Stimulated activated effector memory CD8-positive, alpha-beta T cell treated with anti-CD3 and anti-CD28 coated beads, Interleukin-12 subunit alpha, Interleukin-12 subunit beta, amount 100 ng/mL, for 72 hours (primary cell): ENCODE measurements around the gene BRD9.
"Not testable (repeated sequence)": the region's sequence is repeated elsewhere in the genome, so short reads cannot be mapped to it uniquely, and the experiment has no call there.

Experiments used
- ATAC-seq: fragments of 150-1000 bp; cut with Tn5 transposase; 2 replicates; pipeline ENCODE4 v1.10.0; 2021
- DNase-seq, 2 donors: peaks; one replicate each; pipeline ENCODE4 v3.0.0; 2021 to 2022; ENCODE audit warnings: low spot score in 2 of 2
- H3K27ac Mint-ChIP-seq: one replicate; pipeline ENCODE4 v1.8.0; 2022; ENCODE audit warnings: mild to moderate bottlenecking, mixed read lengths
- H3K36me3 Mint-ChIP-seq: one replicate; pipeline ENCODE4 v1.8.0; 2022; ENCODE audit warnings: mild to moderate bottlenecking, mixed read lengths
- H3K4me1 Mint-ChIP-seq: one replicate; pipeline ENCODE4 v1.8.0; 2022; ENCODE audit warnings: mixed read lengths
- H3K4me3 Mint-ChIP-seq: one replicate; pipeline ENCODE4 v1.8.0; 2022; ENCODE audit warnings: mild to moderate bottlenecking, mixed read lengths
- H3K9me3 Mint-ChIP-seq: one replicate; pipeline ENCODE4 v1.8.0; 2022; ENCODE audit warnings: mixed read lengths

The BRD9 gene

DNA sequence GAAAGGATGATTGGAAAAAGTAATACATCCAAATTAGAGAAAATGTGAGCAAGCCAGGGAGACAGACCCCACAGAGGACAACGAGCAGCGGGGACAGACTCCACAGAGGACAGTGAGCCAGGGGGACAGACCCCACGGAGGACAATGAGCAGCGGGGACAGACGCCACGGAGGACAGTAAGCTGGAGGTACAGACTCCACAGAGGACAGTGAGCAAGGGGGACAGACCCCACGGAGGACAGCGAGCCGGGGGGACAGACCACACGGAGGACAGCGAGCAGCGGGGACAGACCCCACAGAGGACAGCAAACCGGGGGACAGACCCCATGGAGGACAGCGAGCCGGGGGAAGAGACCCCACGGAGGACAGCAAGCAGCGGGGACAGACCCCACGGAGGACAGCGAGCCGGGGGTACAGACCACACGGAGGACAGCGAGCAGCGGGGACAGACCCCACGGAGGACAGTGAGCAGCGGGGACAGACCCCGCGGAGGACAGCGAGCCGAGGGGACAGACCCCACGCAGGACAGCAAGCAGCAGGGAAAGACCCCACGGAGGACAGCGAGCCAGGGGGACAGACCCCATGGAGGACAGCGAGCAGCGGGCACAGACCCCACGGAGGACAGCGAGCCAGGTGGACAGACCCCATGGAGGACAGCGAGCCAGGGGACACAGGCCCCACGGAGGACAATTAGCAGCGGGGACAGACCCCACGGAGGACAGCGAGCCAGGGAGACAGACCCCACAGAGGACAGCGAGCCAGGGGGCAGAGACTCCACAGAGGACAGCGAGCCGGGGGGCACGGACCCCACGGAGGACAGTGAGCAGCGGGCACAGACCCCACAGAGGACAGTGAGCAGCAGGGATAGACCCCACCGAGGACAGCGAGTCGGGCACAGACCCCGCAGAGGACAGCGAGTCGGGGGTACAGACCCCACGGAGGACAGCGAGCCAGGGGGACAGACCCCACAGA, 39.9 kb downstream of the BRD9 start:
- ATAC-seq (no peak), DNase-seq (no peak)
- Mint-ChIP-seq H3K27ac (no peak overlapping the region), H3K9me3 (no peaks in the 10 kb centered on the region), H3K4me1 (no peaks in the 10 kb centered on the region), H3K4me3 (no peak overlapping the region), H3K36me3 (no peaks in the 10 kb centered on the region)

DNA sequence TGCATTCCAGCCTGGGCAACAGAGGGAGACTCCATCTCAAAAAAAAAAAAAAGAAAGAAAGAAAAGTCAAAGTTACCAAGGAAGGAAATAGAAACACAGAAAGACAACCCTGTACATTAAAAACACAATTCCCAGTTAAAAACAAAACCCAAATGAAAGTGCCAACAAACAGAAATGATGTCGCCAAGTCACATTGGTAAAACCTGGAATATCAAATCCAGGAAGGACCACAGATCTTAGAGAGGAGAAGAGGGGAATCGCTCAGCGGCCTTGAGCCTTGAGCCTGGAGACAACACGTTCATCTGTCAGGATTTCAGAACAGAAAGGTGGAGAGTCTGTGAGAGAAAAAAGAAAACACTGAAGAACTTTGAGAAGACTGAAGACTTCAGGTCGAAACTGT, 40.6 kb downstream of the BRD9 start:
- no peaks in the 10 kb centered on the region for H3K9me3 Mint-ChIP-seq
- H3K36me3 Mint-ChIP-seq = no peaks in the 10 kb centered on the region
- DNase-seq (no peak), ATAC-seq (no peak)
- H3K4me3 Mint-ChIP-seq = no peak overlapping the region
- peaks cover 1% of the 10 kb centered on the region for H3K4me1 Mint-ChIP-seq
- H3K27ac Mint-ChIP-seq = no peak overlapping the region

DNA sequence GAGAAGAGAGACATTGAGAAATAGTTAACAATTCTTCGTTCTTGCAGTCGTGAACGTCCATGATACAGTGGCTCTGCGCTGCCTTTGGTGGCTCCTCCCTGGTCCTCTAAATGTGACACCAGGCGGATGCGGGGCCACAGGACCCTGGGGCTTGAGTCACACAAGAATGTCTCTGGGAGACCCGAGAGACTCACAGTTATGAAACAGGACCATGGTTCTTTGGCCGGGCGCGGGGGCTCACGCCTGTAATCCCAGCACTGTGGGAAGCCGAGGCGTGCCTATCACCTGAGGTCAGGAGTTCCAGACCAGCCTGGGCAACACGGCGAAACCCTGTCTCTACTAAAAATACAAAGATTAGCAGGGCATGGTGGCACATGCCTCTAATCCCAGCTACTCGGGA, 41.0 kb downstream of the BRD9 start:
- H3K4me1 Mint-ChIP-seq = peaks cover 6% of the 10 kb centered on the region
- no peaks in the 10 kb centered on the region for H3K36me3 Mint-ChIP-seq
- no peak overlapping the region for H3K27ac Mint-ChIP-seq
- no peak for DNase-seq
- no peak for ATAC-seq
- no peak overlapping the region for H3K4me3 Mint-ChIP-seq
- H3K9me3 Mint-ChIP-seq = no peaks in the 10 kb centered on the region

DNA sequence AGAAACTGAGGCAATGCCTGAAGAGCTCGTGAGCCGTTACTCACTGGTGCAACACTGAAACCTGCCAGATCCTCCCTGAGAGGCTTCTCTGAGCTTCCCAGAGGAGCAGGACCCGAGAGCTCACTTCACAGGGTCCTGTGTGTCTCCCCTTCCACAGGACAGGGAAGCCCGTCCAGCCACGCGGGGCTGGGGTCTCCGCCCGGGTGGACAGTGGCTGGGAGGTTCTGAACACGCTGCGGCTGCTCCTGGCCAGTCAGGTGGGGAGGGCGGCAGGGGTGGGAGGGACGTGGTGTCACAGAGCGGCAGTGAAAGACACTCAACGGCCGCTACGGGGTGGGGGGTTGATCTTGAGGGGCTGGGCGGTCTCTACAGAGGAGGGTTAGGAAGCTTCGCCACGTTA, 41.5 kb downstream of the BRD9 start:
- Mint-ChIP-seq H3K4me1 (peaks cover 9% of the 10 kb centered on the region), H3K9me3 (no peaks in the 10 kb centered on the region), H3K27ac (no peak overlapping the region), H3K4me3 (no peak overlapping the region), H3K36me3 (no peaks in the 10 kb centered on the region)
- ATAC-seq (no peak), DNase-seq (no peak)

DNA sequence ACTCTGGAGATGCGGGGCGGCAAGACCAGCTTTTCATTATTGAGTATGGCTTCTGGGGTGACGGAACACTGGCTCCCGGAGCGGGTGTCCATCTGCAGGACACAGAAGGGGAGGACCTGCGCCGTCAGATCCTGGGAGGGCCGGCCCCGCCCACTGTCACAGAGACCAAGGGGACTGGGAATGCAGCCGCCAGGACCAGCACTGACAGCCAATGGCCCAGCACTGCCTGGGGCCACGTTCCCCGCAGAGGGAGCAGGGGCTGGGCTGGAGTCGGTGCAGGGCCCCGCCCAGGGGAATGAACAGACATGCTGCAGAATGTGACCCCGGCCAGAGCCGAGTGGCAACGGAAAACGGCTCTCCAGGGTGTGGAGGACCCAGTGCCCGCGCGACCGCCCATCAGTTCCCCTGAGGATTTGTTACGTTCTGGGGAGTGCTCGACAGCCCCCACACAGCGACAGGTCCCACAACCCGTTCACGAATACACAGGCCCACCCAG, 42.0 kb downstream of the BRD9 start, which contains the start of gene ZDHHC11:
Gene ZDHHC11 (minus strand): TSS at position 476 of the 496 bp plus-strand sequence. CDS start 384 bp downstream, at position 92.
- Mint-ChIP-seq H3K27ac (no peak within 1 kb of the TSS), H3K9me3 (no peaks in the 10 kb centered on the region), H3K4me1 (peaks cover 9% of the 10 kb centered on the region), H3K4me3 (no peak within 1 kb of the TSS), H3K36me3 (no peaks in the 10 kb centered on the region)
- ATAC-seq (no peak), DNase-seq (no peak)

DNA sequence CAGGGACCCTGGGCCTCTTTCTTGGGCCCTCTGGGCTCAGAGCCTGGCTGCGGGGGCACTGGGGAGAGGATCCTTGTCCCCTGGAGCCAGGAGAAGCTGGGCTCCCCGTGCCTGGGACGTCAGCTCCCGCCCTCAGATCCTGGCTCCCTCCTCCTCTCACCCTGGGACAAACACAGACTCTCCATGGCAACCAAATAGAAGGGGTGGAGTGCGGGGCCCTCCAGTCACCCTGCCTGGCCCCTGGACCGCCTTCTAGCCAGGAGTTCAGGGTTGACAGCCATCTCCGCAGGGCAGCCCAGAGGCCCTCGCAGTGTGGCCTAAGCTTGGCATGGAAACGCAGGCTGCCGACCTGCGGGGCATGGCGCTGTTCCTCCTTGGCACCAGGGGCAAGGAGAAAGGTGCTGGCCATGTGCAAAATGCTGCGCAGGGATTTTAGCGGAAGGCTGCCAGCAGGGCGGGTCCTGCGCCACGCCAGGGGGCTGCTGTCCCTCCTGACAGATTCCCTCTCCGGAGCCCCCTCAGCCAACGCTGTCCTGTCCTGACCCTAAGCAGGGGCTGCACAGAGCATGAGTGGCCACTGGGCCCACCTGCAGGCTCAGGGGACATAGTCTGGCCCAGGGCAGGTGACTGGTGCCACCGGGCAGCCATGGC, 42.8 kb downstream of the BRD9 start:
- no peak for ATAC-seq
- Mint-ChIP-seq H3K4me3 (no peak overlapping the region), H3K9me3 (no peaks in the 10 kb centered on the region), H3K36me3 (no peaks in the 10 kb centered on the region), H3K4me1 (peaks cover 9% of the 10 kb centered on the region), H3K27ac (no peak overlapping the region)
- DNase-seq = no peak

DNA sequence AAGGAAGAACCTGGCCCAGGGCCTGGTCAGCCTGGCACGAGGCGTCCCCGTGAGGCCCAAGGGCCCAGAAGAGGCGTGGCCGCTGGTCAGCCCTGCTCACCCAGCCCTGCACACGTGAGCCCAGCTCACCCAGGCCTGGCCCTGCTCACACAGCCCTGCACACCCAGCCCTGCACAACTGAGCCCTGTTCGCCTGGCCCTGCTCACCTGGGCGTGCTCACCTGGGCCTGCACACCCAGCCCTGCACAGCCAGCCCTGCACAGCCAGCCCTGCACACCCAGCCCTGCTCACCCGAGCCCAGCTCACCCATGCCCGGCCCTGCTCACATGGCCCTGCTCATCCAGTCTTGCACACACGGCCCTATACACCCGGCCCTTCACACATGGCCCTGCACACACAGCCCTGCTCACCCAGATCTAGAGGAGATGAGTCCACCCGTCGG, 43.9 kb downstream of the BRD9 start:
- Mint-ChIP-seq H3K4me1 (peaks cover 9% of the 10 kb centered on the region), H3K36me3 (no peaks in the 10 kb centered on the region), H3K9me3 (no peaks in the 10 kb centered on the region), H3K4me3 (no peak overlapping the region), H3K27ac (no peak overlapping the region)
- ATAC-seq (no peak), DNase-seq (no peak)

DNA sequence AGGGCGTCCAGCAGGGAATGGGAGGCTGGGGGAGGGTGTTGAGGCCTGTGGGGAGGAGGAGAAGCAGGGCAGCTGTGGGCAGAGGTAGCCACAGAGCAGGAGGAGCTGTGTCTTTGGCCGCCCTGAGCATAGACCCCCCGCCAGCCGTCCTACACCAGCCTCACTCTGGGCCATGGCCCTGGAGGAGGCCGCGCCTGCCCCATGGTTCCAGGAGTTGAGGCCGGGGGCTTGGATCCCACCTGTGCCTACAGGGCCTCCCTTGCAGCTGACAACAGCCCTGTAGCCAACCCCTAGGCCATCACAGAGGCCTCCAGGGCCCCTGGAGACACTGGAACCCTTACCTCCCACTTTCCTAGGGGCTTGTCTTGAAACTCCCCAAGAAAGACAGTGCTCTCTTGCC, 44.9 kb downstream of the BRD9 start:
- H3K9me3 Mint-ChIP-seq, ATAC-seq, H3K27ac Mint-ChIP-seq, DNase-seq, H3K36me3 Mint-ChIP-seq, H3K4me3 Mint-ChIP-seq, H3K4me1 Mint-ChIP-seq: not testable (repeated sequence)

DNA sequence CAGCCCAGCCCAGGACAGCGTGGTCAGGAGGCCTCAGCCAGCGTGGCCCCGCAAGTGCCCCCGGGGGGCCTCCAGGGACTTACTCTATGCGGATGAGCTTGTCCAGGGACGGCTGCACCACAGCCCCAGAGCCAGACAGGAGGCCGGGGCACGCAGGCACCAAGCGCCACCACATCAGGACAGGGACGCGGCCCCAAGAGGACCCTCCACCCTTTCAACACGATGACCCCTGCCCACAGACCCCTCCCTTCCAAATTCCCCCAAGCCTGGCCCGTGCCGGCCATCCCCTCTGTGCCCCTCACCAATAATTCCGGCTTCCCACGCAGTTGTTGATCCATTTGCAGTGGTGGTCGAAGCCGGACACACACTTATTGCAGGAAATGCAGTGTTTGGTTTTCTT, 45.4 kb downstream of the BRD9 start:
- not testable (repeated sequence) for H3K9me3 Mint-ChIP-seq, ATAC-seq, H3K4me1 Mint-ChIP-seq, DNase-seq, H3K4me3 Mint-ChIP-seq, H3K36me3 Mint-ChIP-seq
- H3K27ac Mint-ChIP-seq = peak overlapping the region; percentile 15

DNA sequence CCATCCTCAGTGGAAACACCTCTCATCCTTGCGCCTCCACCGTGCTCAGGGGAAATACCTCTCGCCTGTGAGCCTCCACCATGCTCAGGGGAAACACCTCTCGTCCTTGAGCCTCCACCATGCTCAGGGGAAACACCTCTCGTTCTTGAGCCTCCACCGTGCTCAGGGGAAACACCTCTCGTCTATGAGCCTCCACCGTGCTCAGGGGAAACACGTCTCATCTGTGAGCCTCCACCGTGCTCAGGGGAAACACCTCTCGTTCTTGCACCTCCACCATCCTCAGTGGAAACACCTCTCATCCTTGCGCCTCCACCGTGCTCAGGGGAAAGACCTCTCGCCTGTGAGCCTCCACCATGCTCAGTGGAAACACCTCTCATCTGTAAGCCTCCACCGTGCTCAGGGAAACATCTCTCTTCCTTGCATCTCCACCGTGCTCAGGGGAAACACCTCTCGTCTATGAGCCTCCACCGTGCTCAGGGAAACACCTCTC, 46.0 kb downstream of the BRD9 start:
- ATAC-seq = peak; percentile 50
- not testable (repeated sequence) for H3K4me3 Mint-ChIP-seq, H3K36me3 Mint-ChIP-seq, DNase-seq, H3K9me3 Mint-ChIP-seq, H3K4me1 Mint-ChIP-seq
- H3K27ac Mint-ChIP-seq = peak overlapping the region; percentile 15

DNA sequence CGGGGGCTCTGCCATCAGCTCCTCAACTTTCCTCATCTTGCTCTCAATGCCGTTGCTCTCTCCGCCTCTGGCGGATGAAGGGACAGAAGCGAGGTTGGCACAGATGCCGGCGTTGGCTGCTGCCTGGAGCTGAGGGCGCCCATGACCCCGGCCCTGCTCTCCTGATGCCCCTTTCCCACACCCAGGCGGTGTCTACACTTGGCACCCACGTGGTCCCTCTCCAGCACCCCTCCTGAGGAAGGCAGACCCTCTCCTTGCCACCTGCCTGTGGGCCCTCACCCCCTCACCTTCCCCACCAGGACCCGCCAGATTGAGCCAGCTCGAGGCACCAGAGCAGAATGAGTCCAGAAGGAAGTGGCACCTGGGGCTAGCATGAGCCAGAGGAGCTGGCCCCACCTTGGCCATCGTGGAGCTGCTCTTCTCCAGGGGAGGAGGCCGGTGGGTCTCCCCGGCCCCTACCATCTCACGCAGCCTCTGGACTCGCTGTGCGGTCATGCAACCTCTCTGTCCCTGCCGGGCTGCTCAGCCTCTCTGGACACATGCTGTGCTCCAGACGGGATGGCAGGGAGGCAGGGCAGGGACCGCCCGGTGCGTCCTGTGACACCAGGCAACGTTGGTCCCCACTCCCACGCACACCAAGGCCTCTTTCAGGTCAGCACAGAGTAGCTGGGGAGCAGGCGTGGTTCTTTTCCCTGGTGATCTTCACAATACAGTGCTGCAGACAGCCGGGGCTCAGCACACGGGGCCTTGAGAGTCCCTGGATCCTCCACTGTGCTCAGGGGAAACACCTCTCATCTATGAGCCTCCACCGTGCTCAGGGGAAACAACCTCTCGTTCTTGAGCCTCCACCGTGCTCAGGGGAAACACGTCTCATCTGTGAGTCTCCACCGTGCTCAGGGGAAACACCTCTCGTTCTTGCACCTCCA, 46.7 kb downstream of the BRD9 start:
- not testable (repeated sequence) for ATAC-seq, H3K36me3 Mint-ChIP-seq, H3K27ac Mint-ChIP-seq, H3K4me1 Mint-ChIP-seq, H3K4me3 Mint-ChIP-seq, DNase-seq, H3K9me3 Mint-ChIP-seq

DNA sequence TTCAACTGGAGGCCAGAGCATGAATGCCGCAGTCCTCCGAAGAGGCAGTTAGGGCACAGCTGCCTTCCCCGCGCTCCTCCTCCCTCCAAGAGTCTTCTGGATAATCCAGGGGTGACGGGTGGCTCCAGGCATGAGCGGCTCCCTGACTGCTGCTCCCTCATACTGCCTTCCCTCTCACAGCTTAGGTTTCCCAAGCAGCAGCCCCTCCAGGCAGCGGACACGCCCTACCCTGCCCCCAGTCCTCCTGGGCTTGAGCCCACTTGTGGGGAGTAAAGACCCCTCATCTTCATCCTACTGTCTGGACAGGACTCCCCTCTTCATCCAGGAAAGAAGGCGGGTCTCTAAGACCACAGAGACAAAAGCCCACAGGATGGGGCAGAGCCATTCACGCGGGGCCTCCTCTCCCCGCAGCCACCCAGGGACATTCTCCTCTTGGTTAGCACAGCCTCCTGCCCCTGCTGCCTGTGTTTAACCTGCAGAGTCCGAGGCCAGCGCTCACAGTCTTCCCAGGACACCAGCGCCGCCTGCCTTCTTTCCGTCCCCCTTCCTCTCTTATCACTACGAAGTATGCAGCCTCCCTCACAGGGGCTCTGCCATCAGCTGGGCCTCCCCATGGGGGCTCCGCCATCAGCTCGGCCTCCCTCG, 47.4 kb downstream of the BRD9 start:
- peaks cover 12% of the 10 kb centered on the region for H3K4me1 Mint-ChIP-seq
- not testable (repeated sequence) for H3K27ac Mint-ChIP-seq, H3K9me3 Mint-ChIP-seq, H3K4me3 Mint-ChIP-seq, ATAC-seq, H3K36me3 Mint-ChIP-seq, DNase-seq

DNA sequence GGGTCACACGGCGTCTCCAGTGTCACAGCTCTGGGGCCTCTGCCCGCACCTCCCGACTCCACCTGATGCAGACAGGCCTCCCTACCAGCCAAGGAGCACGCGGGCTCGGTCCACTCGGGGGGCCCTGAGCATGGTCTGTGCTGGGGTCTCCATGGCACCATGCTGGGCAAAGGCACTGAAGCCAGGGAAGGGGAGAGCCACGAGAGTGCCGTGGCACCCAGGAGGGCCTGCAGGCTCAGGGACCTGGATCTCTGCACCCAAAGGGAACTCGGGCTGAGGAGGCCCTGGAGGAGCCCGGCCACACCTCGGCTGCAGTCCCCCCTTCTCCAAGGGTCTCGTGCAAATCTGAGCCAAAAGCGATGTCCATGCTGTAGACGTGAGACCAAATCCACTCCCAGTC, 48.2 kb downstream of the BRD9 start:
- ATAC-seq, H3K27ac Mint-ChIP-seq, H3K4me3 Mint-ChIP-seq, DNase-seq, H3K36me3 Mint-ChIP-seq, H3K9me3 Mint-ChIP-seq: not testable (repeated sequence)
- H3K4me1 Mint-ChIP-seq = peaks cover 15% of the 10 kb centered on the region

DNA sequence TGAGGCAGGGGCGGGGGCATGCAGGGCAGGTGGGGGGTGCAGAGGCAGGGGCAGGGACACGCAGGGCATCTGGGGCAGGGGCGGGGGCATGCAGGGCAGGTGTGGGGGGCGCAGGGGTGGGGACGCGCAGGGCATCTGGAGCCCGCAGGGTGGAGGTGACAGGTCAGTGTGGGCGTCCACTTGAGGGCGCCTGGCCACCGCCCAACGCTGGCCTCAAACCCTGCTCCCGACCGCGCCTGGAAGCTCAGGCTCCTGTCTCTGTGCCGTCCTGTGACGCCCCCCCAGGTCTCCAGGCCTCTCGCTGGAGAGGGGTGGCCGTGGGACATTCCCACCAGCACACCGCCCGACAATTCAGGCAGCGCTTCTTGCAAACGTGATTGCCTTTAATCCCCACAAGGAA, 48.7 kb downstream of the BRD9 start:
- not testable (repeated sequence) for H3K27ac Mint-ChIP-seq, H3K36me3 Mint-ChIP-seq, DNase-seq, ATAC-seq, H3K4me3 Mint-ChIP-seq, H3K9me3 Mint-ChIP-seq
- peaks cover 15% of the 10 kb centered on the region for H3K4me1 Mint-ChIP-seq
